Renal cortical epithelial cell (primary cell): ENCODE results near the gene JMJD6. TPM values are rescaled to one million over a fixed set of nuclear protein-coding genes. Genes with fewer than 3 reads are reported as not detected.

Experiments used
- DNase-seq: peaks from one replicate; pipeline ENCODE4 v3.0.0-alpha.2; 2011; ENCODE audit warnings: low read depth
- total RNA-seq: library from RNA; depleted of rRNA; stranded (reverse); fragments of >200 nt; gene quantifications from 2 replicates; pipeline ENCODE4 v1.2.3, GENCODE V29; 2014

JMJD6 gene
- total RNA-seq, 1 donor from 2014 or later, result 18.2 TPM

DNA sequence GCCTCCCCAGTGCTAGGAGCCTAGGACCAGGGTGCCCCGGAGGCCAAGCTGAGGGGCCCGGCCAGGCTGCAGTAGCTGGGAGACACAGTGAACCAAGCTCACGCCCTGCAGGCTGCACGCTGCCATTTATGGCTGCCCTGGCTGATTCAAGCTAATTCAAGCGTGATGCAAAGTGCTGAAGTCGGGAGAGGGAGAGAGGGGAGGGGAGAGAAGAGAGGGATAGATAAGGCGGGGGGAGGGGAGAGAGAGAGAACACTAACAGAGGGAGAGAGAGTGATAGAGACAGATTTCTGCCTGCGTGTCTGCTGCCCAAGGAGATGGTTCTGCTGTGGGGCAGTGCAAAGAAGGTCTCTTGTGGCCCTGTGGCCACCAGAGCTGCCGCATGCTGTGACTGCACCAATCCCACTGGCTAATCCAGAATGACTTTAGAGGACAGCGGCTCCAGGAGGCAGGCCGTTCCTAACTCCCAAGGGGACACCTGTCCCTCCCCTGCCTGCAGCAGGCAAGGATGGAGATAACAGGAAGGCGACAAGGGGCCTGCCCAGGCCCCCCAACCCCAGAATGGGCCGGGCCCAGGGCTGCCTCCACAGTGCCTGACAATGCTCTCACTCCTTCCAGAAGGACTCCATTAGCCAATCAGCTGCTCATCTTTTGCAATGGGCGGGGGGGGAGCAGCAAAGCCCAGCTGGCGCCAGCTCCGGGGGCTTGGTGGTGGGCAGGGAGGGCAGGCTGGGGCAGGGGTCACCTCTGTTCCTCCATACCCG is 28.5 kb downstream of the JMJD6 start:
- peak; percentile 54 for DNase-seq

DNA sequence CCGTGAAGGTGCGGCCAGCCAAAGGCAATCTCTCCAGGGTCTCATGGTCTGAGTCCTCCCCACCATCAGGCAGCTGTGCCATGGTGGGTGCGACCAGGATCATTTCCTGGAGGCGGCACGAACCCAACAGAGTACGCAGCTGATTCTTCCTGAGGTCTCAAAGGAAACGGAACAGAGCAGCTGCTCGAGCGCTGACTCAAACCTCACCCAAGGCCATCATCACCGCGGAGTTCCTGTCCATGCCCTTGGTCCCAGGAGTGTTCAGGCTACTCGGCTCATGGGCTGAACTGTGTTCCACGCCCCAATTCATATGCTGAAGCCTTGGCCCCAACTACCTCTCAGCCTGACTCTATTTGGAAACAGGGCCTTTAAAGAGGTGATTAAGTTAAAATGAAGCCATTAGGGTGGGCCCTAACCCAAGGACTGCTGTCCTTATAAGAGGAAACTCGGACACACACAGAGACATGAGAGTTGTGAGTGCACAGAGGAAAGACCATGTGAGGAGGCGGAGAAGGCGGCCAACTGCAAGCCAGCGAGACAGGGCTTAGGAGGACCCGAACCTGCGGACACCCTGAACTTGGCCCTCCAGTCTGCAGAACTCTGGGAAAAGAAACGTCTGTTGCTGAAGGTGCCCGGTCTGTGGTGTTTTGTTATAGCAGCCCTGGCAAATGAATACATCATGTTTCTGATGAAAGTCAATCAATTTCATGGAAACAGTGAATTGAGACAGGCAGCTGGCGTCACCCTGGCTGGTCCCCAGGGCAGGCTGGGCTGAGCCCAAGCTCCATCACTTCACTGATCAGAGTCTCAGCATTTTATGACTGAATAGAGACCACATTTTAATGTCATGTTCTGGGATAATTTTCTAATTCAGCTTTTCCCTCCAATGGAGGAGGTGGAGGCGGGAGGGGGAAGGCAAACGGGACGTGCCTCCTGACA is 29.4 kb downstream of the JMJD6 start:
- DNase-seq, result no peak

GRCh38 chr17:76695059-76695831 is 31.2 kb downstream of the JMJD6 start:
- DNase-seq, result no peak

- DNase-seq, result no peak
These were observed 34.8 kb downstream of the JMJD6 start for GRCh38 chr17:76691379-76692191.

- no peak for DNase-seq
These were observed 35.7 kb downstream of the JMJD6 start for GRCh38 chr17:76690596-76691280.

DNA sequence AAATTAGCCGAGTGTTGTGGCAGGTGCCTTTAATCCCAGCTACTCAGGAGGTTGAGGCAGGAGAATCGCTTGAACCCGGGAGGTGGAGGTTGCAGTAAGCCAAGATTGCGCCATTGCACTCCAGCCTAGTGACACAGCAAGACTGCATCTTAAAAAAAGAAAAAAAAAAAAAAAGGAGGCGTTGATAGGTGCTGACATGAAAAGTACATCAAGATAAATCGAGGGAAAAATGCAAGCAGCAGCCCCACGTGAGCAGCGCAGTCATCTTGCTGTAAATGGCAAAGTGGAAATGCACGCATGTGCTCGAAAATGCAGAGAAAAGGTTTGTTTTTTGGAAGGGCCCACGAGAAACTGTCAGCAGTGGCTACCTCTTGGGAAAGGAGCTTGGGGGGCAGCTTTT is 36.5 kb downstream of the JMJD6 start:
- DNase-seq, result no peak

- no peak for DNase-seq
These were observed 38.2 kb downstream of the JMJD6 start for GRCh38 chr17:76688165-76688622.

DNA sequence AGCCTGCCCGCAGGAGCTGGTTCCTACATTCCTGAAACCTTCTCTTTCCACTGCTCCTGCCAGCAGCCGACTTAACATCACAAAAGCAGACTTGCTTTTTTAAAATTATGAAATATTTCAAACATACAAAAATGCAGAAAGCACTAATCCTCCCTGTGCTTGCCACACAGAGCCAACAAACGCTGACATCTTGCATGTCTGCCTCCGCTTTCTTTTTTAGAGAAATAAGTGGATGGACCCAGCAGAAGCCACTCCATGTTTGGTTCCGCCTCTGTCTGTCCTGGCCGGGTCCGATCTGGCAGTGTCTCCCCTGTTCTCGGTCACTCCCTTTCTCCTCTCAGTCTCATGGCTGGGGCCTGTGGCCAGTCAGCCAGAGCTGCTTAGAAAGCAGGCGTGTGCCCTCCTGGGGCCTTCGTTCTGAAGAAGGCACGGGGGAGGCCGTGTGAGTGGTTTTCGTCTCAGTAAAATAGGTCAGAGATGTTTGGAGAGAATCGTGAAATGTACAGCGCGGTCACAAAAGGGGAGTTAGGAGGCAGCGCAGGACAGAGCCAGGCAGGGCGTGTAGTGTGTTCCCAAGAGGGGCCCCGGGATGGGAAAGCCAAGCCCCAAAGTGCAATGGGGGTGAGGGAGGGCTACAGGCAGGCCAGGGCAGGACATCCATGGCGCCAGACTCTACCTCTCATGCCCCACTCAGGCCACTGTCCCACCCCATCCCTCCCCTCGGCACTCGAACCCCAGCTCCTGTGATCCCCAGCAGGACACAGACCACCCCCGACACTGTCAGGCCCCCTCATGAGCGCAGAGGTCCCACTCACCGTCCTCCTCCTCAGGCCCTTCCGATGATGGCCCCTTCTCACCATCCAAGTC is 38.9 kb downstream of the JMJD6 start:
- DNase-seq, result no peak

- DNase-seq, result peak; percentile 35
These were observed 39.7 kb downstream of the JMJD6 start for GRCh38 chr17:76686538-76687297.

- no peak for DNase-seq
These were observed 40.6 kb downstream of the JMJD6 start for GRCh38 chr17:76685846-76686245.

DNA sequence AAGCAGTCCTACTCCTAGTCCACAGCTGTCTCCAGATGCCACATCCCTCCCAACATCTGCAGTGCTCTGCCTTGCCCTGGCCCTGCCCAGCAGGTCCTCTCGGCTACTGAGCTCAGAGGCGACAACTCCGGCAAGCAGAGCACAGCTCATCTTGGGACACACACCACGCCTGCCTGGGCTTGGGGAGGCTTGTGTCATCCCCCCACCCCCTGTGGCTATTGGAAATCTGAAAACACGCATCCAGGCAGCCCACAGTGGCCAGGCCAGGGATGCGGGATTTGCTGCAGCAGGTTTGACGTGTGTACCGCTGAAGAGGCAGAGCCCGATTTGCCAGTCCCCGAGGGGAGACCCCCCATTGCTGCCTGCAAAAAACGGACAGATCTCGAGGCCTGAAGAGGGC is 41.0 kb downstream of the JMJD6 start:
- DNase-seq, result no peak

DNA sequence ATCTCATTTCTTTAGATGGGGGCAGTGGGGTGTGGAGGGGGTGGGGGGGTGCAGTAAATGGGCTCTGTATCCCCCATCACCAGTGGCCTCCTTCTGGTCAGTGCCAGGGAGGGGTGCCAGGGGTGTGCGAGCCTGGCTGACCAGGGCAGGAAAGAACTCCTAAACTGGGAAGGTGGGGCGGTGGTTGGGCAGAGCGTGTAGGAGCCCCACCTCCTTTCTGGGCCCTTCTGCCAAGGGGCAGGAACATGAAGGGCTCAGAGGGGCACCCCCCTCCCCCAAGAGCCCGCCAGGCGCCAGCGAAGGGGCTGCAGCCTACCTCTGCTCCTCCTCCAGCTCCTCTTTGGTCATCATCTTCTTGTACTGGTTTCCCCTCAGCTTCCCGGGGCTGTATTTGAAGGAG is 41.6 kb downstream of the JMJD6 start:
- no peak for DNase-seq

DNA sequence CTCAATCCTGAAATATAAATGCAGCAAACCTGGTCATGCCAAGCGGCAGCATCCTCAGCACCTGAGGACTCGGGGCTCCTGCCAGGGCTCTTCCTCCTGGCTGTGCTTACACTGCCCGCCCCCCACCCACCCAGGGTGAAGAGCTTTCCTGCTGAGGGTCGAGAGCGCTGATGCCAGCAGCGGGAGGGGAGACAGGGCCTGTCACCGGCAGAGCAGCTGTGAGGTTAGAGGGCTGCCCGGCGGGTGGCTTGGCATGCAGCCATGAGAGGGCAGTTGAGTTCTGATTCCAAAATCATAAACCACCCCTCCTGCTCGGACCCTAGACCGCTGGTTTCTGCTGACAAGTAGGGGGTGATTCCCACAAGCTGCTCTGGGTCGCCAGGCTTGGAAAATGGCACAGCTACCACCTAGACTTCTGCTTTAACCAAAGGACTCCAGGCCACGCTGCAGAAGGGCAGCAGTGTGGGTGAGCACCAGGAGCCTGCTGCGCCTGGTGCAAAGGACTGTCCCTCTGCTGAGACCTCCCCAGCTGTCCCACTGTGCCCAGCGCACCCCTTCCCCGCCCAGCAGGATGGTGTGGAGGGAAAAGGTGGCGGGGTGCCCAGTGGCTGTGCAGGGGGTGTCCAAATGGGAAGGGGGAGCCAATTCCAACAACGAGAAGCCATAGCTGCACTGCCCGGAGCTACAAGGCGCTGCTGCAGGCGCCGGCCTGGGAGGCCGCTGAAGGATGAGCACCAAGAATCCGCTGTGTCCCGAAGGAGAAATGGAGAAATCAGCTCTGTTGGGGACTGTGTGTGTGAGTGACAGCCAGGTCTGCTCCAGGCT is 42.3 kb downstream of the JMJD6 start:
- DNase-seq, result no peak

DNA sequence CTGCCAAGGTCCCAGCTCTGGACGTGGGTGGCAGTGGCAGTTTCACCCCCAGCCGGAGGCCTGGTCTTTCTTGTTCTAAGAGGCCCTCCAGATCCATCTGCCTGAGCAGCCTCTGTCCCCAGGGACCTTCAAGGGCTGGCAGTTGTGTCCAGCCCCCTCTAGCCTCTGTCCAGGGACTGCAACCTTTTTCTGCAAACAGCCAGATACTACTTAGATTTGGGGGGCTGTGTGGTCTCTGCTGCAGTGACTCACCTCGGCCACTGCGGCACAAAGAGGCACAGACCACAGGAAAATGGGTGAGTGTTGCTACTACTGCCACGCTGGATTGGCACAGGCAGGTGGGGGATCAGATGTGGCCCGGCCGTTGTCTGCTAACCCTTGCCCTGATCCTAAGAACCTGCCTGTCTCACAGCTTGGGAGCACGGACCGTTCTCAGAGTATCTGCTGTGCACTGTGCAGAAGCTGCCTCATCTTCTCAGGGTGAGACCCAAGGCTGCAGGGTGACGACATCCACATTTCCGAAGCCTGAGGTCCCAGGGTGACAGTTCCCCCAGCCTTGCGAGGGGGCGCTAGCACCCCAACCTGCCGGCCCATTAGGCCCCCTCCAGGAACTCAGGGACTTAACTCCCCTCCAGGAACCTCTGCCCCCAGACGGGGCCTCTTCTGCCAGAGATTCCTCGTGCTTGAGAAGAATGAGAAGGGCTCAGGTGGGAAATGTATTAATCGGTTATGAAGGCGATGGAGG is 43.2 kb downstream of the JMJD6 start:
- DNase-seq, result no peak

- DNase-seq, result no peak
These were observed 44.1 kb downstream of the JMJD6 start for GRCh38 chr17:76682296-76682695.

- peak; percentile 57 for DNase-seq
These were observed 44.9 kb downstream of the JMJD6 start for GRCh38 chr17:76681222-76682137.
